Caco-2 (cell line): ENCODE results near the gene DENND1A. TPM values are rescaled to one million over a fixed set of nuclear protein-coding genes. Genes with fewer than 3 reads are reported as not detected.

Source experiments
- BruUV-seq: library from RNA; stranded (reverse); fragments of 400-500 nt; replicated peaks from 2 replicates; lab custom pipeline; 2021; lab: Mats Ljungman, UMichigan
- CTCF ChIA-PET: fragments of 300-600 bp; sonication (Branson Sonifier 250); formaldehyde crosslinking; loops from one replicate; lab custom pipeline; 2022; ENCODE audit warnings: antibody characterized with exemption; lab: Charles Lee
- POLR2A ChIA-PET: fragments of 300-600 bp; sonication (Branson Sonifier 250); formaldehyde crosslinking; loops from one replicate; lab custom pipeline; 2022; ENCODE audit warnings: antibody characterized with exemption; lab: Charles Lee
- DNase-seq, 2 experiments: peaks; one replicate each; pipeline versions ENCODE4 v3.0.0 to v3.0.0-alpha.2; 2020 to 2022
- H3K27me3 ChIP-seq: replicated peaks from 2 replicates; pipeline ENCODE4 v1.6.0; 2011; ENCODE audit warnings: low read length; ENCODE audit not compliant: control insufficient read depth, insufficient read depth
- H3K36me3 ChIP-seq: 2 replicates; pipeline ENCODE4 v1.5.1; 2011; ENCODE audit warnings: low read length; ENCODE audit not compliant: control insufficient read depth, insufficient read depth
- H3K4me1 ChIP-seq: fragments of 250-450 bp; sonication (Bioruptor Pico); 2 replicates; pipeline ENCODE4 v1.5.1; 2020; ENCODE audit warnings: mild to moderate bottlenecking
- H3K4me3 ChIP-seq: 2 replicates; pipeline ENCODE4 v1.5.1; 2011; ENCODE audit warnings: low read depth, mild to moderate bottlenecking, control low read depth, low read length
- H3K9me3 ChIP-seq: fragments of 250-450 bp; sonication (Bioruptor Pico); 2 replicates; pipeline ENCODE4 v1.5.1; 2020; ENCODE audit warnings: mild to moderate bottlenecking, moderate library complexity
- H3K27ac Mint-ChIP-seq: one replicate; pipeline ENCODE4 v1.8.0; 2022; ENCODE audit warnings: mixed read lengths; ENCODE audit not compliant: unreplicated experiment
- H3K27me3 Mint-ChIP-seq: one replicate; pipeline ENCODE4 v1.8.0; 2022; ENCODE audit warnings: mixed read lengths; ENCODE audit not compliant: insufficient read depth, unreplicated experiment
- H3K36me3 Mint-ChIP-seq: one replicate; pipeline ENCODE4 v1.8.0; 2022; ENCODE audit warnings: mild to moderate bottlenecking, mixed read lengths; ENCODE audit not compliant: insufficient read depth, unreplicated experiment
- H3K4me1 Mint-ChIP-seq: one replicate; pipeline ENCODE4 v1.8.0; 2022; ENCODE audit warnings: low read depth, mixed read lengths; ENCODE audit not compliant: unreplicated experiment
- H3K4me3 Mint-ChIP-seq: one replicate; pipeline ENCODE4 v1.8.0; 2022; ENCODE audit warnings: mild to moderate bottlenecking, moderate library complexity, mixed read lengths; ENCODE audit not compliant: unreplicated experiment
- H3K9me3 Mint-ChIP-seq: one replicate; pipeline ENCODE4 v1.8.0; 2022; ENCODE audit warnings: mixed read lengths; ENCODE audit not compliant: unreplicated experiment
- intact Hi-C: fragments of 100-400 bp; cut with micrococcal nuclease; formaldehyde crosslinking; loops from one replicate; pipeline ENCODE4 v1.10.0; 2022; ENCODE audit not compliant: unreplicated experiment
- total RNA-seq: library from RNA; stranded (reverse); gene quantifications from 2 replicates; pipeline ENCODE4 v1.2.3, GENCODE V29; 2022
- TF ChIP-seq, protein P1 (sequence below), 2 experiments: fragments of 200-600 bp in 1 of 2; IDR thresholded peaks; 1 replicate in 1 of 2; 2 replicates in 1 of 2; pipeline versions ENCODE4 v1.5.1 to v1.8.0; 2011 to 2022; ENCODE audit warnings: antibody characterized with exemption in 1 of 2, control low read depth in 1 of 2, inconsistent platforms in 1 of 2, low read depth in 1 of 2, low read length in 1 of 2, mild to moderate bottlenecking in 1 of 2, moderate library complexity in 1 of 2; ENCODE audit not compliant: insufficient read depth in 1 of 2, severe bottlenecking in 1 of 2, unreplicated experiment in 1 of 2

Gene DENND1A
- total RNA-seq, 1 experiment from 2014 or later: 41.6 TPM

DNA sequence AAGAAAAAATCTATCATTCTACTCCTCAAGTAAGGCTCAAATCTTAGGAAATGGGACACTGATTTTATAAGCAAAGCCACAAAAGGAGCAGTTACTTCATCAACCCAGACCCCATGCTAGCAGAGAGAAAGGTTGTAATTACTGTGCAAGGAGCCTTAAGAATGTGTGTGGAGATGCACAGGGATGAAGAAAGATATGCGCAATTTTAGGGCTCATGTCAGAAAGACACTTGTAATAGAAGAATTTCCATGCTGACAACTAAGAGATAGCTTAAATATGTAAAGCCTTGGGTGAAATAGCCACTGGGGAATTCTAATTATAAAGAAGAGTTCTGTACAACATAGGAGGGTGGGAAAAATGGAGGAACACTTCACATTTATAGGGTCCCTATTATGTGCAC is 432.1 kb downstream of the DENND1A start:
- no peak for DNase-seq
- Mint-ChIP-seq H3K36me3 (no peaks in the 10 kb centered on the region), H3K27me3 (no peaks in the 10 kb centered on the region), H3K27ac (no peak overlapping the region), H3K4me3 (no peak overlapping the region), H3K4me1 (no peaks in the 10 kb centered on the region), H3K9me3 (no peaks in the 10 kb centered on the region)
- Histone ChIP-seq H3K36me3 (no peaks in the 10 kb centered on the region; the same call in 1 of the 2 replicates), H3K27me3 (no peaks in the 10 kb centered on the region), H3K9me3 (no peaks in the 10 kb centered on the region), H3K4me3 (no peak overlapping the region), H3K4me1 (no peaks in the 10 kb centered on the region)
- CTCF ChIA-PET: no interaction called here
- TF ChIP-seq, protein P1, sequence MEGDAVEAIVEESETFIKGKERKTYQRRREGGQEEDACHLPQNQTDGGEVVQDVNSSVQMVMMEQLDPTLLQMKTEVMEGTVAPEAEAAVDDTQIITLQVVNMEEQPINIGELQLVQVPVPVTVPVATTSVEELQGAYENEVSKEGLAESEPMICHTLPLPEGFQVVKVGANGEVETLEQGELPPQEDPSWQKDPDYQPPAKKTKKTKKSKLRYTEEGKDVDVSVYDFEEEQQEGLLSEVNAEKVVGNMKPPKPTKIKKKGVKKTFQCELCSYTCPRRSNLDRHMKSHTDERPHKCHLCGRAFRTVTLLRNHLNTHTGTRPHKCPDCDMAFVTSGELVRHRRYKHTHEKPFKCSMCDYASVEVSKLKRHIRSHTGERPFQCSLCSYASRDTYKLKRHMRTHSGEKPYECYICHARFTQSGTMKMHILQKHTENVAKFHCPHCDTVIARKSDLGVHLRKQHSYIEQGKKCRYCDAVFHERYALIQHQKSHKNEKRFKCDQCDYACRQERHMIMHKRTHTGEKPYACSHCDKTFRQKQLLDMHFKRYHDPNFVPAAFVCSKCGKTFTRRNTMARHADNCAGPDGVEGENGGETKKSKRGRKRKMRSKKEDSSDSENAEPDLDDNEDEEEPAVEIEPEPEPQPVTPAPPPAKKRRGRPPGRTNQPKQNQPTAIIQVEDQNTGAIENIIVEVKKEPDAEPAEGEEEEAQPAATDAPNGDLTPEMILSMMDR (IDR thresholded peaks at IDR 0.05; ENCODE audit: insufficient read depth in 1 of 2, low read depth in 1 of 2, low read length in 1 of 2, severe bottlenecking in 1 of 2, unreplicated experiment in 1 of 2): no peak
- POLR2A ChIA-PET: no interaction called here
- intact Hi-C loops: loop anchor here (2.0 kb wide), 1 partner anchor 33 kb away; no protein-coding TSS in a partner anchor
- no TSS peak for BruUV-seq

- no peaks in the 10 kb centered on the region for H3K27me3 Mint-ChIP-seq
- Histone ChIP-seq H3K9me3 (no peaks in the 10 kb centered on the region), H3K36me3 (no peaks in the 10 kb centered on the region; the same call in 1 of the 2 replicates), H3K4me3 (no peak overlapping the region), H3K4me1 (no peaks in the 10 kb centered on the region), H3K27me3 (no peaks in the 10 kb centered on the region)
- intact Hi-C loops: no loop called here
- ChIA-PET CTCF (no interaction called here), POLR2A (interaction anchor here (0.5 kb wide), 1 partner anchor 47 kb away, joined by 3 read pairs; no protein-coding TSS in a partner anchor)
- H3K36me3 Mint-ChIP-seq: peaks cover 5% of the 10 kb centered on the region
- H3K4me3 Mint-ChIP-seq: no peak overlapping the region
- H3K9me3 Mint-ChIP-seq: no peaks in the 10 kb centered on the region
- no TSS peak for BruUV-seq
- TF ChIP-seq, protein P1 (IDR thresholded peaks at IDR 0.05; ENCODE audit: insufficient read depth in 1 of 2, low read depth in 1 of 2, low read length in 1 of 2, severe bottlenecking in 1 of 2, unreplicated experiment in 1 of 2): no peak
- peaks cover 11% of the 10 kb centered on the region for H3K4me1 Mint-ChIP-seq
- no peak for DNase-seq
- no peak overlapping the region for H3K27ac Mint-ChIP-seq
These were observed 434.2 kb downstream of the DENND1A start for GRCh38 chr9:123495731-123496130.

DNA sequence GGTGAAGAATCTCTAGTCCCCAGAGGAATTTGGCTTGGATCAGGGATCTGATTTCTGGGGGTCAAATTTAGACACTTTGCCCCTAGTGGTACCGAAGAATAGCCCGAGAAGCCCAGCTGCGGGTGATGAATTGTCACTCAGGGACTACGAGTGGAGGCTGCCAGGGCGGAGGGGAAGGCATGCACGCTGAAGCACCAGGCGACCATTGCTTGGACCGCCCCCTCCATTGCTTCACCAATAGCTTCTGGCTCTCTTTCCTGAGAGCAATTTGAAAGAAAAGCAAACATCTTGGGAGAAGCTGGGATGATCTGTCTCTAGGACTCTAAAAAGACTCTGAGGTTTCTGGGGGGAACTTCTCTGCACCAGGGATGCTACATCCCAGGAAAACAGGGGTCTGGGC is 436.3 kb downstream of the DENND1A start:
- Mint-ChIP-seq H3K27ac (no peak overlapping the region), H3K4me3 (no peak overlapping the region), H3K4me1 (peaks cover 11% of the 10 kb centered on the region), H3K36me3 (peaks cover 5% of the 10 kb centered on the region), H3K9me3 (no peaks in the 10 kb centered on the region), H3K27me3 (no peaks in the 10 kb centered on the region)
- intact Hi-C loops: no loop called here
- no peak for DNase-seq
- no peaks in the 10 kb centered on the region for H3K4me1 ChIP-seq
- TF ChIP-seq, protein P1 (IDR thresholded peaks at IDR 0.05; ENCODE audit: insufficient read depth in 1 of 2, low read depth in 1 of 2, low read length in 1 of 2, severe bottlenecking in 1 of 2, unreplicated experiment in 1 of 2): no peak
- no peak overlapping the region for H3K4me3 ChIP-seq
- BruUV-seq: no TSS peak
- no peaks in the 10 kb centered on the region for H3K27me3 ChIP-seq
- ChIA-PET POLR2A (no interaction called here), CTCF (no interaction called here)
- no peaks in the 10 kb centered on the region; the same call in 1 of the 2 replicates for H3K36me3 ChIP-seq
- H3K9me3 ChIP-seq: no peaks in the 10 kb centered on the region
